AG09319 (cell line): ENCODE data around the gene NAA11.

Experiments used
- DNase-seq: peaks from one replicate; pipeline ENCODE4 v3.0.0-alpha.2; 2010; ENCODE audit warnings: low read depth; ENCODE audit errors: extremely low read depth
- TF ChIP-seq, protein P1 (sequence below): IDR thresholded peaks from 2 replicates; pipeline ENCODE4 v1.5.1; 2011; ENCODE audit warnings: low read depth, mild to moderate bottlenecking, inconsistent platforms, low read length, moderate library complexity

NAA11 gene

DNA sequence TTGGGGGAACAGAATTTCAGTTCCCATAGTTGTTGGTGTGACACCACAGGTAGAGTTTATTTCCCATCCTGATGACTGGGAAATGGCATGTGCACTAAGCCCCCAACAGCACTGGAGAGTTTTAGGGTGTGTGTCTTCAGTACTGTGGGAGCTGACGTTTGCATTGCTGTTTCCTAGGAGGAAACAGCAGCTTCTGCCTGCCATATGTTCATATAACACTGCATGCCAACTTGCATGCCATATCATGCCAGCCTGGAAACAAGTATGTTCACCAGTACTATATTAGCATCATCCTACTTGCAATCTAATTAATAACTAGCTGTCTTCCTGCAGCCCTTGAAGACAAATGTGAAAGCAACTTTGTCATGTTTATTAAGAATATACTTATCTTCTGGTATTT lies 58.2 kb downstream of the NAA11 start:
- no peak for DNase-seq
- TF ChIP-seq, protein P1, sequence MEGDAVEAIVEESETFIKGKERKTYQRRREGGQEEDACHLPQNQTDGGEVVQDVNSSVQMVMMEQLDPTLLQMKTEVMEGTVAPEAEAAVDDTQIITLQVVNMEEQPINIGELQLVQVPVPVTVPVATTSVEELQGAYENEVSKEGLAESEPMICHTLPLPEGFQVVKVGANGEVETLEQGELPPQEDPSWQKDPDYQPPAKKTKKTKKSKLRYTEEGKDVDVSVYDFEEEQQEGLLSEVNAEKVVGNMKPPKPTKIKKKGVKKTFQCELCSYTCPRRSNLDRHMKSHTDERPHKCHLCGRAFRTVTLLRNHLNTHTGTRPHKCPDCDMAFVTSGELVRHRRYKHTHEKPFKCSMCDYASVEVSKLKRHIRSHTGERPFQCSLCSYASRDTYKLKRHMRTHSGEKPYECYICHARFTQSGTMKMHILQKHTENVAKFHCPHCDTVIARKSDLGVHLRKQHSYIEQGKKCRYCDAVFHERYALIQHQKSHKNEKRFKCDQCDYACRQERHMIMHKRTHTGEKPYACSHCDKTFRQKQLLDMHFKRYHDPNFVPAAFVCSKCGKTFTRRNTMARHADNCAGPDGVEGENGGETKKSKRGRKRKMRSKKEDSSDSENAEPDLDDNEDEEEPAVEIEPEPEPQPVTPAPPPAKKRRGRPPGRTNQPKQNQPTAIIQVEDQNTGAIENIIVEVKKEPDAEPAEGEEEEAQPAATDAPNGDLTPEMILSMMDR, result no peak
